Measurements from ENCODE around the gene MAEA. TPM values are rescaled to one million over a fixed set of nuclear protein-coding genes. Genes with fewer than 3 reads are reported as not detected.

MAEA gene
- total and polyA plus RNA-seq, 2 experiments from 2014 or later, result 49.8 to 99.0 TPM

GRCh38 chr4:1338752-1339414, 49.2 kb downstream of the MAEA start:
- H4K20me1 ChIP-seq (replicated peaks; ENCODE audit: insufficient read depth), result no peaks in the 10 kb centered on the region; the same call in 1 of the 2 replicates
- H3K9me2 ChIP-seq (ENCODE audit: insufficient read depth), result no peaks in the 10 kb centered on the region
- Mint-ChIP-seq H3K4me3 (no peak overlapping the region), H3K27ac (no peak overlapping the region), H3K36me3 (ENCODE audit: low read depth) (peaks cover 62% of the 10 kb centered on the region), H3K27me3 (ENCODE audit: insufficient read depth, low read depth, poor library complexity) (peaks cover 7% of the 10 kb centered on the region), H3K9me3 (no peaks in the 10 kb centered on the region; the same call in 2 of the 3 replicates), H3K4me1 (no peaks in the 10 kb centered on the region)
- ATAC-seq (no peak), DNase-seq (ENCODE audit: low spot score) (no peak)
- no peak overlapping the region for H3K4me3 ChIP-seq
- H3F3A ChIP-seq (replicated peaks; ENCODE audit: low read depth), result 0 out of 2 replicates have a peak, but pooled peaks cover 8% of the 10 kb centered on the region
- H3K4me1 ChIP-seq (ENCODE audit: insufficient read depth), result no peaks in the 10 kb centered on the region
- H3K79me2 ChIP-seq (replicated peaks; ENCODE audit: insufficient read depth), result no peaks in the 10 kb centered on the region
- peaks cover 5% of the 10 kb centered on the region for H3K36me3 ChIP-seq (ENCODE audit: insufficient read depth)
- H2AFZ ChIP-seq, result no peak overlapping the region
- H3K27me3 ChIP-seq (ENCODE audit: insufficient read depth), result no peaks in the 10 kb centered on the region
- no peak overlapping the region for H3K4me2 ChIP-seq
- no peak overlapping the region for H3K27ac ChIP-seq (ENCODE audit: low read depth)
- TF ChIP-seq EZH2phosphoT487 (IDR thresholded peaks at IDR 0.05; ENCODE audit: unreplicated experiment) (no peak), ETS1 (IDR thresholded peaks at IDR 0.05) (no peak), ZNF331 (CRISPR knock-in tag; IDR thresholded peaks at IDR 0.05; ENCODE audit: low read depth) (no peak), JUNB (IDR thresholded peaks at IDR 0.05; ENCODE audit: unreplicated experiment) (no peak), EZH2 (IDR thresholded peaks at IDR 0.05; ENCODE audit: low read depth, unreplicated experiment) (no peak), CTCF (conservative IDR thresholded peaks at IDR 0.05; ENCODE audit: low read depth in 2 of 2) (no peak), CREB1 (CRISPR knock-in tag; IDR thresholded peaks at IDR 0.05; ENCODE audit: low read depth) (no peak), ZNF114 (CRISPR knock-in tag; IDR thresholded peaks at IDR 0.05) (no peak), REST (IDR thresholded peaks at IDR 0.05; ENCODE audit: unreplicated experiment) (no peak), ZNF462 (CRISPR knock-in tag; IDR thresholded peaks at IDR 0.05) (no peak), POLR2AphosphoS5 (IDR thresholded peaks at IDR 0.05; ENCODE audit: low read depth) (no peak)
